ENCODE data around the gene NDE1. TPM values are rescaled to one million over a fixed set of nuclear protein-coding genes. Genes with fewer than 3 reads are reported as not detected.

The NDE1 gene
- total and polyA plus RNA-seq, 2 of the 8 experiments (the other 6 are each of a cell fraction or from before 2014, with no cell fraction given), result 13.3 to 41.3 TPM

DNA sequence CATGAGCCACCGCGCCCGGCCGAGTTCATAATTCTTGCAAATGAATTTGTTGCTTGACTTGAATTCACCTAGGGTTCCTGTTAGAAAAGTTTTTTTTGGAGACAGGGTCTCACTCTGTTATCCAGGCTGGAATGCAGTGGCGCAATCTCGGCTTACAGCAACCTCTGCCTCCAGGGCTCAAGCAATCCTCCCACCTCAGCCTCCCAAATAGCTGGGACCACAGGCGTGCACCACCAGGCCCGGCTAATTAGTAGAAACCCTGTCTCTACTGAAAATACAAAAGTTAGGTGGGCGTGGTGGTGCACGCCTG, 107.0 kb downstream of the NDE1 start:
- Histone ChIP-seq H3K56ac (replicated peaks; ENCODE audit: insufficient read length, low read depth, low read length) (no peak overlapping the region), H2BK15ac (ENCODE audit: low read length) (no peak overlapping the region), H3K9ac (replicated peaks in 1 of 4; ENCODE audit: extremely low read depth in 1 of 4, low read depth in 3 of 4, low read length in 3 of 4) (no peak overlapping the region), H2AK5ac (ENCODE audit: low read depth, low read length) (no peak overlapping the region), H4K20me1 (replicated peaks in 1 of 2; ENCODE audit: control insufficient read depth in 1 of 2, insufficient read depth in 2 of 2, low read length in 2 of 2) (no peaks in the 10 kb centered on the region), H3K14ac (ENCODE audit: insufficient read length) (no peak overlapping the region), H4K8ac (ENCODE audit: extremely low read depth, insufficient read depth, low read length) (no peak overlapping the region), H3K23me2 (ENCODE audit: low read depth, low read length) (peaks cover 3% of the 10 kb centered on the region; the same call in 1 of the 2 replicates), H2BK5ac (ENCODE audit: low read depth, low read length) (no peak overlapping the region), H2BK12ac (ENCODE audit: low read depth, low read length) (no peak overlapping the region), H4K91ac (replicated peaks; ENCODE audit: insufficient read length, low read length) (no peak overlapping the region), H2AFZ (ENCODE audit: low read length) (no peak overlapping the region), H3K27me3 (replicated peaks in 1 of 4; ENCODE audit: control insufficient read depth in 3 of 4, extremely low read depth in 1 of 4, insufficient read depth in 3 of 4, low read length in 3 of 4) (no peaks in the 10 kb centered on the region), H2BK120ac (replicated peaks; ENCODE audit: low read depth, low read length) (no peak overlapping the region), H3K23ac (ENCODE audit: insufficient read length) (no peak overlapping the region), H3K79me1 (ENCODE audit: low read depth, low read length) (no peaks in the 10 kb centered on the region), H2BK20ac (ENCODE audit: low read length) (no peak overlapping the region), H3K4me1 (replicated peaks in 1 of 4; ENCODE audit: control insufficient read depth in 3 of 4, insufficient read depth in 4 of 4, low read length in 3 of 4) (peaks cover 0 to 2% (median under 1%) of the 10 kb centered on the region in 4 experiments; a peak in 1 of 7 replicates), H3K27ac (ENCODE audit: low read depth, low read length) (no peak overlapping the region), H3K18ac (ENCODE audit: extremely low read depth, low read length) (no peak overlapping the region), H3K79me2 (ENCODE audit: control insufficient read depth in 1 of 2, insufficient read depth in 2 of 2, low read length in 2 of 2) (no peaks in the 10 kb centered on the region), H3K4ac (replicated peaks; ENCODE audit: insufficient read length, low read depth, low read length) (no peak overlapping the region), H3K4me2 (ENCODE audit: insufficient read depth in 1 of 2, low read depth in 2 of 2, low read length in 2 of 2) (no peak overlapping the region), H3K9me3 (ENCODE audit: insufficient read depth in 2 of 2, low read depth in 1 of 2, low read length in 1 of 2) (no peaks in the 10 kb centered on the region), H4K5ac (ENCODE audit: insufficient read length, low read depth, low read length) (no peak overlapping the region), H3K4me3 (ENCODE audit: extremely low read depth in 1 of 4, insufficient read depth in 2 of 4, low read depth in 3 of 4, low read length in 4 of 4) (0 out of 8 replicates have a peak overlapping the region, but pooled peaks of 1 of the 4 experiments have one; percentile 25), H3K36me3 (ENCODE audit: control insufficient read depth in 2 of 4, insufficient read depth in 4 of 4, low read length in 3 of 4) (no peaks in the 10 kb centered on the region)
- FAIRE-seq (no peak), DNase-seq (ENCODE audit: low read depth in 1 of 2, low spot score in 2 of 2) (no peak)
- WGBS, 2 experiments (ENCODE audit: extremely low coverage in 1 of 2, insufficient coverage in 1 of 2, insufficient read length in 1 of 2, insufficient replicate concordance in 2 of 2, low coverage in 1 of 2, low lambda C conversion rate in 2 of 2, missing lambda C conversion rate in 1 of 2), result 77% methylated on average over 9 of the region's 10 CpGs; no CpG with 5 or more reads in 1 of the 2 experiments
- POLR2A ChIA-PET (ENCODE audit: partially characterized antibody), result interaction anchor here (0.6 kb wide), 1 partner anchor 189 kb away, joined by 3 read pairs; no protein-coding TSS in a partner anchor
- CTCF ChIA-PET (ENCODE audit: partially characterized antibody), result interaction anchor here (0.6 to 3.9 kb wide), 22 partner anchors 9 to 429 kb away, joined by 3 to 18 read pairs (median 5); no protein-coding TSS in a partner anchor
- TF ChIP-seq JUND (IDR thresholded peaks at IDR 0.05; ENCODE audit: low read length), result no peak
- TF ChIP-seq, protein P1, sequence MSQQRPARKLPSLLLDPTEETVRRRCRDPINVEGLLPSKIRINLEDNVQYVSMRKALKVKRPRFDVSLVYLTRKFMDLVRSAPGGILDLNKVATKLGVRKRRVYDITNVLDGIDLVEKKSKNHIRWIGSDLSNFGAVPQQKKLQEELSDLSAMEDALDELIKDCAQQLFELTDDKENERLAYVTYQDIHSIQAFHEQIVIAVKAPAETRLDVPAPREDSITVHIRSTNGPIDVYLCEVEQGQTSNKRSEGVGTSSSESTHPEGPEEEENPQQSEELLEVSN (IDR thresholded peaks at IDR 0.05), result no peak
- no peak for TF ChIP-seq RBBP5 (IDR thresholded peaks at IDR 0.05; ENCODE audit: borderline replicate concordance, low read depth, low read length)
- no peak for TF ChIP-seq GABPA (IDR thresholded peaks at IDR 0.05; ENCODE audit: borderline replicate concordance, insufficient read depth, low read length)
- TF ChIP-seq BACH1 (IDR thresholded peaks at IDR 0.05; ENCODE audit: low read length), result no peak
- no peak for TF ChIP-seq POU5F1 (IDR thresholded peaks at IDR 0.05; ENCODE audit: low read depth, low read length)
- no peak for TF ChIP-seq FOSL1 (IDR thresholded peaks at IDR 0.05; ENCODE audit: insufficient read depth, low read depth, low read length)
- no peak for TF ChIP-seq KDM1A (IDR thresholded peaks at IDR 0.05; ENCODE audit: borderline replicate concordance, low read length)
- TF ChIP-seq SP1 (IDR thresholded peaks at IDR 0.05; ENCODE audit: low read depth, low read length), result no peak
- no peak for TF ChIP-seq TAF1 (IDR thresholded peaks at IDR 0.05; ENCODE audit: low read depth, low read length)
- TF ChIP-seq RAD21 (IDR thresholded peaks at IDR 0.05 in 1 of 2, conservative IDR thresholded peaks at IDR 0.05 in 1 of 2; ENCODE audit: low read depth in 2 of 2, low read length in 2 of 2), result no peak
- no peak for TF ChIP-seq TBP (IDR thresholded peaks at IDR 0.05; ENCODE audit: low read depth, low read length)
- no peak for TF ChIP-seq ATF3 (IDR thresholded peaks at IDR 0.05; ENCODE audit: insufficient read depth, low read depth, low read length)
- TF ChIP-seq CHD2 (IDR thresholded peaks at IDR 0.05; ENCODE audit: low read length), result no peak

Data from H1 (cell line).